ENCODE measurements around the gene EFCAB6. TPM values are rescaled to one million over a fixed set of nuclear protein-coding genes. Genes with fewer than 3 reads are reported as not detected.

EFCAB6 gene
- total and polyA plus RNA-seq, 10 of the 15 experiments (the other 5 are each of a cell fraction or from before 2014, with no cell fraction given): 0.05 to 0.42 (median 0.19) TPM

DNA sequence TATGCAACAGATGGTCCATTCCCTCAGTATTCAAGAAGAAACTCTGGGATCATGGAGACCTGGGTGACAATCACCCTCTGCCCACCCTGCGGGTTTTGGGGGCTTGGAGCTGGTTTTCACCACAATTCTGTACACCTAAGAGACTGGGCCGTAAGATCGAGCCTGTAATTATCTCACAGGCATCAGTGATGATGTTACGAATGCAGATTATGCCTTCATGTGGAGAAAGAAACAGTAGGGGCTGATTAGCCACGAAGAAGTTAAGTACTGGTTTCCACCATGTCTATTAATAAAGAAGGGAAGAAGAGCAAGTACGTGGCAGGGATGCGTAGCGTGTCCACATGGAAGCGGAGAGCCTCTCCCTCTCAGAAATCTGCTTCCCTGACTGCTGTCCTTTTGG, 5.3 kb upstream of the EFCAB6 start:
- FAIRE-seq (no peak), DNase-seq (ENCODE audit: low read depth, low spot score) (no peak), ATAC-seq (no peak)
- SMC1A ChIA-PET (ENCODE audit: uncharacterized antibody, unreplicated experiment): interaction anchor here (0.9 to 1.1 kb wide), 2 partner anchors 10 to 14 kb away, joined by 3 read pairs; no protein-coding TSS in a partner anchor
- in situ Hi-C loops (cut with MboI) (no loop called here), intact Hi-C loops (cut with micrococcal nuclease; ENCODE audit: unreplicated experiment) (no loop called here)
- BruUV-seq (replicated peaks): no TSS peak
- Histone ChIP-seq H3K27me3 (replicated peaks in 1 of 2; ENCODE audit: control insufficient read depth in 2 of 2, insufficient read depth in 2 of 2, low read length in 1 of 2) (no peaks in the 10 kb centered on the region; a peak in 1 of 4 replicates), H3K79me2 (ENCODE audit: control insufficient read depth, insufficient read depth, low read length) (peaks cover 7% of the 10 kb centered on the region), H3K27ac (ENCODE audit: control insufficient read depth, insufficient read depth) (no peak overlapping the region), H2AFZ (ENCODE audit: control insufficient read depth, low read depth, low read length) (no peak overlapping the region), H3K36me3 (ENCODE audit: control insufficient read depth in 2 of 2, insufficient read depth in 2 of 2, low read length in 1 of 2) (no peaks in the 10 kb centered on the region), H4K20me1 (ENCODE audit: control insufficient read depth, insufficient read depth) (no peaks in the 10 kb centered on the region), H3K9ac (ENCODE audit: control insufficient read depth, insufficient read depth, low read length) (no peak overlapping the region), H3K4me1 (ENCODE audit: control insufficient read depth, insufficient read depth, low read length) (no peaks in the 10 kb centered on the region), H3K4me2 (ENCODE audit: control insufficient read depth, insufficient read depth) (no peak overlapping the region), H3K9me3 (replicated peaks; ENCODE audit: control insufficient read depth, insufficient read depth, low read length) (no peaks in the 10 kb centered on the region), H3K4me3 (no peak overlapping the region)
- RAD21 ChIA-PET (ENCODE audit: unreplicated experiment): no interaction called here
- CTCF ChIA-PET: no interaction called here
- WGBS (ENCODE audit: insufficient coverage, insufficient replicate concordance, low lambda C conversion rate, missing lambda C conversion rate): 91% methylated on average over 9 of the region's 9 CpGs
- TF ChIP-seq YBX1 (IDR thresholded peaks at IDR 0.05): no peak
- no peak for TF ChIP-seq ZNF274 (IDR thresholded peaks at IDR 0.05; ENCODE audit: insufficient read depth, insufficient read length)
- no peak for TF ChIP-seq ZBED1 (IDR thresholded peaks at IDR 0.05; ENCODE audit: borderline replicate concordance)
- TF ChIP-seq, protein P1, sequence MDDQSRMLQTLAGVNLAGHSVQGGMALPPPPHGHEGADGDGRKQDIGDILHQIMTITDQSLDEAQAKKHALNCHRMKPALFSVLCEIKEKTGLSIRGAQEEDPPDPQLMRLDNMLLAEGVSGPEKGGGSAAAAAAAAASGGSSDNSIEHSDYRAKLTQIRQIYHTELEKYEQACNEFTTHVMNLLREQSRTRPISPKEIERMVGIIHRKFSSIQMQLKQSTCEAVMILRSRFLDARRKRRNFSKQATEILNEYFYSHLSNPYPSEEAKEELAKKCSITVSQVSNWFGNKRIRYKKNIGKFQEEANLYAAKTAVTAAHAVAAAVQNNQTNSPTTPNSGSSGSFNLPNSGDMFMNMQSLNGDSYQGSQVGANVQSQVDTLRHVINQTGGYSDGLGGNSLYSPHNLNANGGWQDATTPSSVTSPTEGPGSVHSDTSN (IDR thresholded peaks at IDR 0.05; ENCODE audit: insufficient replicate concordance, low read depth, low read length): no peak
- no peak for TF ChIP-seq MTA2 (IDR thresholded peaks at IDR 0.05; ENCODE audit: low read depth)
- no peak for TF ChIP-seq SP1 (IDR thresholded peaks at IDR 0.05; ENCODE audit: low read depth, low read length)
- TF ChIP-seq MEF2B (IDR thresholded peaks at IDR 0.05; ENCODE audit: partially characterized antibody, poor library complexity, severe bottlenecking): no peak
- no peak for TF ChIP-seq ASH2L (IDR thresholded peaks at IDR 0.05; ENCODE audit: borderline replicate concordance, low read depth)
- no peak for TF ChIP-seq RELA (IDR thresholded peaks at IDR 0.05; ENCODE audit: borderline replicate concordance, partially characterized antibody)
- POLR2A ChIA-PET: no interaction called here

Measured in GM12878 (cell line).